WTC11 (cell line): ENCODE data around the gene XPNPEP3.

Experiments
- ATF1 ChIP-seq: sonication (generic); formaldehyde crosslinking; IDR thresholded peaks from 2 replicates; pipeline ENCODE4 v1.8.1; 2023; ENCODE audit warnings: mild to moderate bottlenecking, moderate library complexity, missing genetic modification reagents
- CREM ChIP-seq: sonication (generic); formaldehyde crosslinking; IDR thresholded peaks from 2 replicates; pipeline ENCODE4 v1.8.1; 2022; ENCODE audit warnings: mild to moderate bottlenecking, missing genetic modification reagents, moderate library complexity
- TF ChIP-seq, protein P1 (sequence below): fragments of 250-450 bp; sonication (Bioruptor Pico); IDR thresholded peaks from 2 replicates; pipeline ENCODE4 v1.8.0; 2021; ENCODE audit warnings: mild to moderate bottlenecking

DNA sequence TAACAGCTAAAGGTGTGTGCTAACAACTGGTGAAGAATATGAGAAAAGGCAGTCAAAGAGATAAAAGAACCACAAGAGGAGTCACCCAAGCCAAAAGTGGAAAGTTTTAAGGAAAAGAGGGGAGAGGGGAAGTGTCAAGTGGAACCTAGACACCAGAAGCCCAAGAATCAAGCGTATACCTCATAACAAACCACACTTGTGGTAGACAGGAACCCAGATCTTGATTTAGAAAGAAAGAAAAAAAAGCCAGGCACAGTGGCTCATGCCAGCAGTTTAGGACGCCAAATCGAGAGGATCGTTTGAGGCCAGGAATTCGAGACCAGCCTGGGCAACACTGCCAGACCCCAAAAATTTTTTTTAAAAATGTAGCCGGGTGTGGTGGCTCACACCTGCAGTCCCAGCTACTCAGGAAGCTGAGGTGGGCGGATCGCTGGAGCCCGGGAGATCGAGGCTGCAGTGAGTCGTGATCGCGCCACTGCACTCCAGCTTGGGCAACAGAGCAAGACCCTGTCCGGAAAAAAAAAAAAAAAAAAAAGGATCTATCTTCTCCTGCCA lies 38.7 kb upstream of the XPNPEP3 start:
- TF ChIP-seq, protein P1, sequence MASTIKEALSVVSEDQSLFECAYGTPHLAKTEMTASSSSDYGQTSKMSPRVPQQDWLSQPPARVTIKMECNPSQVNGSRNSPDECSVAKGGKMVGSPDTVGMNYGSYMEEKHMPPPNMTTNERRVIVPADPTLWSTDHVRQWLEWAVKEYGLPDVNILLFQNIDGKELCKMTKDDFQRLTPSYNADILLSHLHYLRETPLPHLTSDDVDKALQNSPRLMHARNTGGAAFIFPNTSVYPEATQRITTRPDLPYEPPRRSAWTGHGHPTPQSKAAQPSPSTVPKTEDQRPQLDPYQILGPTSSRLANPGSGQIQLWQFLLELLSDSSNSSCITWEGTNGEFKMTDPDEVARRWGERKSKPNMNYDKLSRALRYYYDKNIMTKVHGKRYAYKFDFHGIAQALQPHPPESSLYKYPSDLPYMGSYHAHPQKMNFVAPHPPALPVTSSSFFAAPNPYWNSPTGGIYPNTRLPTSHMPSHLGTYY (CRISPR knock-in tag) = no peak
- TF ChIP-seq CREM (CRISPR knock-in tag) (no peak), ATF1 (no peak)
